Subcutaneous adipose tissue (tissue), 4 donors: ENCODE measurements around the gene TEX2. TPM values are rescaled to one million over a fixed set of nuclear protein-coding genes. Genes with fewer than 3 reads are reported as not detected.

Experiments
- CTCF ChIP-seq: fragments of 450-650 bp; IDR thresholded peaks from one replicate; pipeline ENCODE4 v1.5.1; 2016; ENCODE audit warnings: low read depth, mild to moderate bottlenecking, control low read depth, antibody characterized with exemption, moderate library complexity
- total RNA-seq, 4 donors: library from RNA; depleted of rRNA; stranded (reverse); fragments of >200 nt; gene quantifications; one replicate each; pipeline ENCODE4 v1.1.0, GENCODE V29; 2016

The TEX2 gene
- total RNA-seq, 4 donors from 2014 or later = 75.3 to 119 (median 102) TPM

GRCh38 chr17:64256913-64257807 is 5.9 kb downstream of the TEX2 start:
- no peak for TF ChIP-seq CTCF

- TF ChIP-seq CTCF = no peak
These were observed 7.3 kb downstream of the TEX2 start for GRCh38 chr17:64255764-64256163.

GRCh38 chr17:64254755-64255154 is 8.3 kb downstream of the TEX2 start:
- no peak for TF ChIP-seq CTCF

GRCh38 chr17:64253470-64253869 is 9.6 kb downstream of the TEX2 start:
- TF ChIP-seq CTCF = no peak

GRCh38 chr17:64252831-64253230 is 10.2 kb downstream of the TEX2 start:
- no peak for TF ChIP-seq CTCF

- no peak for TF ChIP-seq CTCF
These were observed 12.7 kb downstream of the TEX2 start for GRCh38 chr17:64250233-64250835.

- no peak for TF ChIP-seq CTCF
These were observed 15.2 kb downstream of the TEX2 start for GRCh38 chr17:64247836-64248235.
